GM04503 (cell line): ENCODE results near the gene ZCCHC24.

Experiments used
- DNase-seq: peaks from one replicate; pipeline ENCODE4 v3.0.0-alpha.2; 2012; ENCODE audit warnings: low read depth

ZCCHC24 gene

GRCh38 chr10:79431891-79432831, 13.3 kb downstream of the ZCCHC24 start:
- no peak for DNase-seq

- no peak for DNase-seq
Observed at GRCh38 chr10:79431428-79431827, 14.0 kb downstream of the ZCCHC24 start.

GRCh38 chr10:79430936-79431335, 14.5 kb downstream of the ZCCHC24 start:
- DNase-seq = no peak

- no peak for DNase-seq
Observed at GRCh38 chr10:79430325-79430905, 15.0 kb downstream of the ZCCHC24 start.

GRCh38 chr10:79429751-79430150, 15.7 kb downstream of the ZCCHC24 start:
- no peak for DNase-seq

- no peak for DNase-seq
Observed at GRCh38 chr10:79427965-79428364, 17.5 kb downstream of the ZCCHC24 start.

GRCh38 chr10:79425074-79425532, 20.3 kb downstream of the ZCCHC24 start:
- no peak for DNase-seq

GRCh38 chr10:79424221-79425073, 21.0 kb downstream of the ZCCHC24 start:
- DNase-seq = no peak

- peak; percentile 81 for DNase-seq
Observed at GRCh38 chr10:79422178-79422892, 23.1 kb downstream of the ZCCHC24 start.

- DNase-seq = no peak
Observed at GRCh38 chr10:79420974-79421688, 24.3 kb downstream of the ZCCHC24 start.

GRCh38 chr10:79418886-79419595, 26.4 kb downstream of the ZCCHC24 start:
- no peak for DNase-seq

GRCh38 chr10:79418274-79418673, 27.1 kb downstream of the ZCCHC24 start:
- no peak for DNase-seq

GRCh38 chr10:79417731-79418130, 27.7 kb downstream of the ZCCHC24 start:
- no peak for DNase-seq

- no peak for DNase-seq
Observed at GRCh38 chr10:79417266-79417665, 28.2 kb downstream of the ZCCHC24 start.

- no peak for DNase-seq
Observed at GRCh38 chr10:79416578-79417255, 28.7 kb downstream of the ZCCHC24 start.

GRCh38 chr10:79415736-79416577, 29.5 kb downstream of the ZCCHC24 start:
- DNase-seq = no peak

- DNase-seq = no peak
Observed at GRCh38 chr10:79414714-79415113, 30.7 kb downstream of the ZCCHC24 start.

GRCh38 chr10:79413196-79413595, 32.2 kb downstream of the ZCCHC24 start:
- no peak for DNase-seq

- DNase-seq = no peak
Observed at GRCh38 chr10:79412516-79412915, 32.9 kb downstream of the ZCCHC24 start.
